Stimulated activated CD8-positive, alpha-beta memory T cell treated with anti-CD3 and anti-CD28 coated beads, Interleukin-12 subunit alpha, Interleukin-12 subunit beta, amount 100 ng/mL, for 24 hours (primary cell): ENCODE measurements around the gene MIPOL1.
"Not testable (repeated sequence)": the region's sequence is repeated elsewhere in the genome, so short reads cannot be mapped to it uniquely, and the experiment has no call there.

ENCODE experiments used
- DNase-seq: peaks from one replicate; pipeline ENCODE4 v3.0.0-alpha.2; 2020; ENCODE audit errors: extremely low read depth

Gene MIPOL1

GRCh38 chr14:37285220-37285619 lies 87.5 kb downstream of the MIPOL1 start:
- DNase-seq: no peak

GRCh38 chr14:37289688-37290087 lies 92.0 kb downstream of the MIPOL1 start:
- DNase-seq: no peak

GRCh38 chr14:37295262-37295661 lies 97.5 kb downstream of the MIPOL1 start:
- not testable (repeated sequence) for DNase-seq

- DNase-seq: no peak
These were observed 113.5 kb downstream of the MIPOL1 start for GRCh38 chr14:37311252-37311651.

GRCh38 chr14:37318938-37319337 lies 121.2 kb downstream of the MIPOL1 start:
- DNase-seq: no peak

GRCh38 chr14:37320106-37320505 lies 122.4 kb downstream of the MIPOL1 start:
- DNase-seq: no peak

- DNase-seq: no peak
These were observed 127.6 kb downstream of the MIPOL1 start for GRCh38 chr14:37325332-37325731.

- no peak for DNase-seq
These were observed 128.7 kb downstream of the MIPOL1 start for GRCh38 chr14:37326434-37326833.

GRCh38 chr14:37327933-37328332 lies 130.2 kb downstream of the MIPOL1 start:
- DNase-seq: not testable (repeated sequence)

- DNase-seq: no peak
These were observed 130.9 kb downstream of the MIPOL1 start for GRCh38 chr14:37328673-37329072.

GRCh38 chr14:37329189-37330001 lies 131.7 kb downstream of the MIPOL1 start:
- no peak for DNase-seq

GRCh38 chr14:37330910-37331309 lies 133.2 kb downstream of the MIPOL1 start:
- DNase-seq: no peak

- no peak for DNase-seq
These were observed 142.6 kb downstream of the MIPOL1 start for GRCh38 chr14:37340353-37340752.

- no peak for DNase-seq
These were observed 145.8 kb downstream of the MIPOL1 start for GRCh38 chr14:37343307-37344094.

- no peak for DNase-seq
These were observed 165.9 kb downstream of the MIPOL1 start for GRCh38 chr14:37363661-37364060.

GRCh38 chr14:37369425-37369824 lies 171.7 kb downstream of the MIPOL1 start:
- no peak for DNase-seq

GRCh38 chr14:37375566-37375965 lies 177.8 kb downstream of the MIPOL1 start:
- DNase-seq: no peak

GRCh38 chr14:37376944-37377609 lies 179.3 kb downstream of the MIPOL1 start:
- no peak for DNase-seq

- no peak for DNase-seq
These were observed 187.3 kb downstream of the MIPOL1 start for GRCh38 chr14:37384870-37385596.

- not testable (repeated sequence) for DNase-seq
These were observed 199.6 kb downstream of the MIPOL1 start for GRCh38 chr14:37397157-37397940.

GRCh38 chr14:37397941-37398215 lies 200.1 kb downstream of the MIPOL1 start:
- no peak for DNase-seq
